Measurements from ENCODE around the gene MAP4. TPM values are rescaled to one million over a fixed set of nuclear protein-coding genes. Genes with fewer than 3 reads are reported as not detected.
A peak's percentile ranks its signal among the peaks of the same experiment; 100 is the strongest.

The MAP4 gene
- polyA plus RNA-seq, 3 donors, result 6.2 to 24.1 (median 18.4) TPM

DNA sequence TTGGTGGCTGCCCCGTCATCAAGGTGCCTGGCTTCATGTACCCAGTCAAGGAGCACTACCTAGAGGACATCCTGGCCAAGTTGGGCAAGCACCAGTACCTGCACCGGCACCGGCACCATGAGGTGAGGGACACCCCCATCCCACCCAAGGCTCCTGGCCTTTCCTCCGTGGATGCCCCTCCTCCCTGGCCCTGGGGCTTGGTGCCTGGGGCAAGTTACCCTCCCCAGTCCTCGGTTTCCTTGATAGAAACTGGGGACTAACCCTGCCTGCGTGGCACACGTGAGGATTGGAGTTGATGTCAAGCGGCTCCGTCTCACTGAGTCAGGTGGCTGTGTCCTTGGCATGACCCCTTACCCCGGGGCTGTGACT lies 169.4 kb downstream of the MAP4 start:
- WGBS (ENCODE audit: insufficient coverage), result 95% methylated on average over 7 of the region's 10 CpGs
- H3K27me3 ChIP-seq (ENCODE audit: control insufficient read depth in 2 of 2, insufficient read depth in 2 of 2, low read length in 2 of 2), result no peaks in the 10 kb centered on the region
- DNase-seq, result no peak
- intact Hi-C loops (cut with micrococcal nuclease), result no loop called here
- no peak overlapping the region for H3K4me3 Mint-ChIP-seq
- peak overlapping the region in 1 of 7 donors; percentile 68 for H3K27ac Mint-ChIP-seq
- no peak overlapping the region for H3K9ac ChIP-seq (ENCODE audit: insufficient read depth, low read length, poor library complexity, severe bottlenecking)
- no peaks in the 10 kb centered on the region for H3K4me1 ChIP-seq (ENCODE audit: control insufficient read depth in 1 of 2, insufficient read depth in 2 of 2, low read length in 2 of 2)
- H3K27me3 Mint-ChIP-seq (ENCODE audit: low read depth in 3 of 3), result peaks cover 0 to 3% (median 0%) of the 10 kb centered on the region in 3 donors
- TF ChIP-seq, protein P1, sequence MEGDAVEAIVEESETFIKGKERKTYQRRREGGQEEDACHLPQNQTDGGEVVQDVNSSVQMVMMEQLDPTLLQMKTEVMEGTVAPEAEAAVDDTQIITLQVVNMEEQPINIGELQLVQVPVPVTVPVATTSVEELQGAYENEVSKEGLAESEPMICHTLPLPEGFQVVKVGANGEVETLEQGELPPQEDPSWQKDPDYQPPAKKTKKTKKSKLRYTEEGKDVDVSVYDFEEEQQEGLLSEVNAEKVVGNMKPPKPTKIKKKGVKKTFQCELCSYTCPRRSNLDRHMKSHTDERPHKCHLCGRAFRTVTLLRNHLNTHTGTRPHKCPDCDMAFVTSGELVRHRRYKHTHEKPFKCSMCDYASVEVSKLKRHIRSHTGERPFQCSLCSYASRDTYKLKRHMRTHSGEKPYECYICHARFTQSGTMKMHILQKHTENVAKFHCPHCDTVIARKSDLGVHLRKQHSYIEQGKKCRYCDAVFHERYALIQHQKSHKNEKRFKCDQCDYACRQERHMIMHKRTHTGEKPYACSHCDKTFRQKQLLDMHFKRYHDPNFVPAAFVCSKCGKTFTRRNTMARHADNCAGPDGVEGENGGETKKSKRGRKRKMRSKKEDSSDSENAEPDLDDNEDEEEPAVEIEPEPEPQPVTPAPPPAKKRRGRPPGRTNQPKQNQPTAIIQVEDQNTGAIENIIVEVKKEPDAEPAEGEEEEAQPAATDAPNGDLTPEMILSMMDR (IDR thresholded peaks at IDR 0.05), result no peak
- H2AFZ ChIP-seq (ENCODE audit: insufficient read depth, low read depth, low read length, poor library complexity, severe bottlenecking), result no peak overlapping the region
- no peaks in the 10 kb centered on the region for H3K9me3 Mint-ChIP-seq
- H3K9me3 ChIP-seq (replicated peaks in 1 of 2; ENCODE audit: control insufficient read depth in 1 of 2, insufficient read depth in 1 of 2, low read length in 2 of 2), result no peaks in the 10 kb centered on the region
- H4K20me1 ChIP-seq (ENCODE audit: insufficient read depth, low read length), result peaks cover 4% of the 10 kb centered on the region
- peaks cover 83 to 100% of the 10 kb centered on the region in 2 donors for H3K36me3 ChIP-seq (replicated peaks in 1 of 2; ENCODE audit: control insufficient read depth in 1 of 2, insufficient read depth in 2 of 2, low read length in 2 of 2)
- no peak overlapping the region for H3K4me2 ChIP-seq (replicated peaks; ENCODE audit: extremely low read depth, low read length, poor library complexity, severe bottlenecking)
- H3K4me1 Mint-ChIP-seq, result peaks cover 3% of the 10 kb centered on the region
- H3K4me3 ChIP-seq (replicated peaks in 1 of 3; ENCODE audit: low read depth in 2 of 3, low read length in 3 of 3), result no peak overlapping the region
- peaks cover 85 to 99% of the 10 kb centered on the region in 2 donors for H3K36me3 Mint-ChIP-seq
- no peak overlapping the region for H3K27ac ChIP-seq (ENCODE audit: low read depth in 1 of 2, low read length in 2 of 2)
- H3K79me2 ChIP-seq (ENCODE audit: insufficient read depth, low read length), result no peaks in the 10 kb centered on the region

DNA sequence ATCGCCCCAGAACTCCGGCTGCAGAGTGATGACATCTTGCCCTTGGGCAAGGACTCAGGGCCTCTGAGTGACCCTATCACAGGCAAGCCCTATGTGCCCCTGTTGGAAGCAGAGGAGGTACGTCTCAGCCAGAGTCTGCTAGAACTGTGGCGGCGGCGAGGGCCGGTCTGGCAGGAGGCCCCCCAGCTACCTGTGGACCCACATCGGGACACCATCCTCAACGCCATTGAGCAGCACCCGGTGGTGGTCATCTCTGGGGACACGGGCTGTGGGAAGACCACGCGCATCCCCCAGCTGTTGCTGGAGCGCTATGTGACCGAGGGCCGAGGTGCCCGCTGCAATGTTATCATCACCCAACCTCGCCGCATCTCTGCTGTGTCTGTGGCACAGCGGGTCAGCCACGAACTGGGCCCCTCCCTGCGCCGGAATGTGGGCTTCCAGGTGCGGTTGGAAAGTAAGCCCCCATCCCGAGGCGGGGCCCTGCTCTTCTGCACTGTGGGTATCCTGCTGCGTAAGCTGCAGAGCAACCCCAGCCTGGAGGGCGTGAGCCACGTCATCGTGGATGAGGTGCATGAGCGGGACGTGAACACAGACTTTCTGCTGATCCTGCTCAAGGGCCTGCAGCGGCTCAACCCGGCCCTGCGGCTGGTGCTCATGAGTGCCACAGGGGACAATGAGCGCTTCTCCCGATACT lies 169.9 kb downstream of the MAP4 start:
- no peak overlapping the region for H3K9ac ChIP-seq (ENCODE audit: insufficient read depth, low read length, poor library complexity, severe bottlenecking)
- no peak overlapping the region for H3K4me3 ChIP-seq (replicated peaks in 1 of 3; ENCODE audit: low read depth in 2 of 3, low read length in 3 of 3)
- H3K27me3 ChIP-seq (ENCODE audit: control insufficient read depth in 2 of 2, insufficient read depth in 2 of 2, low read length in 2 of 2), result no peaks in the 10 kb centered on the region
- no peak overlapping the region for H3K4me3 Mint-ChIP-seq
- H3K4me2 ChIP-seq (replicated peaks; ENCODE audit: extremely low read depth, low read length, poor library complexity, severe bottlenecking), result no peak overlapping the region
- H3K27ac Mint-ChIP-seq, result peak overlapping the region in 1 of 7 donors; percentile 52
- intact Hi-C loops (cut with micrococcal nuclease), result no loop called here
- H2AFZ ChIP-seq (ENCODE audit: insufficient read depth, low read depth, low read length, poor library complexity, severe bottlenecking), result no peak overlapping the region
- no peaks in the 10 kb centered on the region for H3K9me3 ChIP-seq (replicated peaks in 1 of 2; ENCODE audit: control insufficient read depth in 1 of 2, insufficient read depth in 1 of 2, low read length in 2 of 2)
- H3K27me3 Mint-ChIP-seq (ENCODE audit: low read depth in 3 of 3), result peaks cover 0 to 3% (median 0%) of the 10 kb centered on the region in 3 donors
- H4K20me1 ChIP-seq (ENCODE audit: insufficient read depth, low read length), result peaks cover 4% of the 10 kb centered on the region
- no peaks in the 10 kb centered on the region for H3K9me3 Mint-ChIP-seq
- peaks cover 88 to 100% of the 10 kb centered on the region in 2 donors for H3K36me3 ChIP-seq (replicated peaks in 1 of 2; ENCODE audit: control insufficient read depth in 1 of 2, insufficient read depth in 2 of 2, low read length in 2 of 2)
- TF ChIP-seq, protein P1 (IDR thresholded peaks at IDR 0.05), result no peak
- H3K79me2 ChIP-seq (ENCODE audit: insufficient read depth, low read length), result no peaks in the 10 kb centered on the region
- peaks cover 3% of the 10 kb centered on the region for H3K4me1 Mint-ChIP-seq
- peaks cover 90 to 100% of the 10 kb centered on the region in 2 donors for H3K36me3 Mint-ChIP-seq
- H3K4me1 ChIP-seq (ENCODE audit: control insufficient read depth in 1 of 2, insufficient read depth in 2 of 2, low read length in 2 of 2), result no peaks in the 10 kb centered on the region
- no peak overlapping the region for H3K27ac ChIP-seq (ENCODE audit: low read depth in 1 of 2, low read length in 2 of 2)
- no peak for DNase-seq
- WGBS (ENCODE audit: insufficient coverage), result 97% methylated on average over 37 of the region's 37 CpGs

Measured in CD14-positive monocyte (primary cell).